GM19023 (cell line): ENCODE data around the gene TSPAN13.

Source experiments
- ATAC-seq: cut with Tn5 transposase; IDR thresholded peaks from one replicate; pipeline ENCODE4 v1.9.1; 2021; ENCODE audit warnings: mild to moderate bottlenecking, moderate library complexity; ENCODE audit not compliant: unreplicated experiment

Gene TSPAN13

GRCh38 chr7:16810112-16810511, 56.6 kb downstream of the TSPAN13 start:
- ATAC-seq: no peak

- no peak for ATAC-seq
Measured at GRCh38 chr7:16810573-16810972, 57.0 kb downstream of the TSPAN13 start.

GRCh38 chr7:16811551-16811950, 58.0 kb downstream of the TSPAN13 start:
- no peak for ATAC-seq

- no peak for ATAC-seq
Measured at GRCh38 chr7:16812542-16813231, 59.1 kb downstream of the TSPAN13 start.

- no peak for ATAC-seq
Measured at GRCh38 chr7:16813232-16813616, 59.7 kb downstream of the TSPAN13 start.

- ATAC-seq: no peak
Measured at GRCh38 chr7:16815001-16815400, 61.4 kb downstream of the TSPAN13 start.

GRCh38 chr7:16816824-16817223, 63.3 kb downstream of the TSPAN13 start:
- ATAC-seq: no peak

GRCh38 chr7:16817536-16817935, 64.0 kb downstream of the TSPAN13 start:
- no peak for ATAC-seq

GRCh38 chr7:16818732-16819131, 65.2 kb downstream of the TSPAN13 start:
- ATAC-seq: no peak

- ATAC-seq: no peak
Measured at GRCh38 chr7:16822029-16822428, 68.5 kb downstream of the TSPAN13 start.

GRCh38 chr7:16826060-16826459, 72.5 kb downstream of the TSPAN13 start:
- no peak for ATAC-seq

- no peak for ATAC-seq
Measured at GRCh38 chr7:16833373-16833772, 79.8 kb downstream of the TSPAN13 start.
